Transverse colon (tissue), 4 donors: ENCODE data around the gene SMG6.

ENCODE experiments used
- CTCF ChIP-seq, 5 experiments: fragments of 200-600 bp in 3 of 5; fragments of 450-650 bp in 2 of 5; sonication (generic) in 3 of 5; IDR thresholded peaks; 1 replicate in 2 of 5; 2 replicates in 3 of 5; pipeline ENCODE4 v1.5.1; 2016 to 2017; ENCODE audit warnings: antibody characterized with exemption in 5 of 5, inconsistent platforms in 3 of 5, mild to moderate bottlenecking in 2 of 5, moderate library complexity in 1 of 5
- POLR2AphosphoS5 ChIP-seq, 3 donors: sonication (generic); formaldehyde crosslinking; IDR thresholded peaks; one replicate each; pipeline ENCODE4 v1.6.1; 2016; ENCODE audit warnings: antibody characterized with exemption in 3 of 3

GRCh38 chr17:2346475-2346874 lies 42.9 kb upstream of the SMG6 start:
- TF ChIP-seq CTCF (IDR thresholded peaks at IDR 0.05) (no peak), POLR2AphosphoS5 (IDR thresholded peaks at IDR 0.05) (no peak)
